ENCODE data around the gene CCDC107. TPM values are rescaled to one million over a fixed set of nuclear protein-coding genes. Genes with fewer than 3 reads are reported as not detected.

CCDC107 gene
- total RNA-seq, 2 experiments from 2014 or later, result 12.1 to 13.7 TPM

GRCh38 chr9:35684921-35685320 is 26.8 kb downstream of the CCDC107 start:
- Mint-ChIP-seq H3K27ac (no peak overlapping the region), H3K9me3 (no peaks in the 10 kb centered on the region), H3K4me1 (ENCODE audit: low read depth) (peaks cover 18% of the 10 kb centered on the region), H3K36me3 (ENCODE audit: low read depth) (no peaks in the 10 kb centered on the region), H3K27me3 (no peaks in the 10 kb centered on the region), H3K4me3 (no peak overlapping the region)
- DNase-seq (no peak), ATAC-seq (no peak)
- no peak for TF ChIP-seq CTCF (IDR thresholded peaks at IDR 0.05)
- POLR2A ChIA-PET, result interaction anchor here (1.6 to 2.3 kb wide), 3 partner anchors 9 to 15 kb away, joined by 5 to 8 read pairs (median 5); no protein-coding TSS in a partner anchor
- CTCF ChIA-PET, result interaction anchor here (10.8 kb wide), 1 partner anchor 12 kb away, joined by 106 read pairs; no protein-coding TSS in a partner anchor
- intact Hi-C loops (cut with micrococcal nuclease), result no loop called here

- ChIA-PET POLR2A (no interaction called here), CTCF (interaction anchor here (10.8 kb wide), 1 partner anchor 11 kb away, joined by 106 read pairs; no protein-coding TSS in a partner anchor)
- Mint-ChIP-seq H3K4me3 (no peak overlapping the region), H3K27ac (no peak overlapping the region), H3K9me3 (no peaks in the 10 kb centered on the region), H3K36me3 (ENCODE audit: low read depth) (no peaks in the 10 kb centered on the region), H3K4me1 (ENCODE audit: low read depth) (peaks cover 18% of the 10 kb centered on the region), H3K27me3 (no peaks in the 10 kb centered on the region)
- DNase-seq (no peak), ATAC-seq (no peak)
- no peak for TF ChIP-seq CTCF (IDR thresholded peaks at IDR 0.05)
- intact Hi-C loops (cut with micrococcal nuclease), result no loop called here
These were observed 27.4 kb downstream of the CCDC107 start for GRCh38 chr9:35685506-35685905.

GRCh38 chr9:35686222-35687203 is 28.4 kb downstream of the CCDC107 start:
- Mint-ChIP-seq H3K27me3 (no peaks in the 10 kb centered on the region), H3K4me1 (ENCODE audit: low read depth) (peaks cover 18% of the 10 kb centered on the region), H3K4me3 (no peak overlapping the region), H3K9me3 (no peaks in the 10 kb centered on the region), H3K36me3 (ENCODE audit: low read depth) (no peaks in the 10 kb centered on the region), H3K27ac (no peak overlapping the region)
- ChIA-PET CTCF (interaction anchor here (10.8 to 12.7 kb wide), 2 partner anchors 10 to 20 kb away, joined by 106 to 313 read pairs; partner anchors contain the start of genes ARHGEF39, CA9, CCDC107 and RMRP), POLR2A (interaction anchor here (0.9 to 2.0 kb wide), 3 partner anchors 22 to 28 kb away, joined by 3 to 8 read pairs (median 3); partner anchors contain the start of genes ARHGEF39, CCDC107 and RMRP)
- intact Hi-C loops (cut with micrococcal nuclease), result no loop called here
- DNase-seq (no peak), ATAC-seq (no peak)
- TF ChIP-seq CTCF (IDR thresholded peaks at IDR 0.05), result no peak

GRCh38 chr9:35687306-35687705 is 29.2 kb downstream of the CCDC107 start:
- no peak for TF ChIP-seq CTCF (IDR thresholded peaks at IDR 0.05)
- ATAC-seq, result no peak
- H3K36me3 Mint-ChIP-seq (ENCODE audit: low read depth), result no peaks in the 10 kb centered on the region
- H3K27me3 Mint-ChIP-seq, result no peaks in the 10 kb centered on the region
- DNase-seq, result no peak
- peaks cover 18% of the 10 kb centered on the region for H3K4me1 Mint-ChIP-seq (ENCODE audit: low read depth)
- intact Hi-C loops (cut with micrococcal nuclease), result no loop called here
- ChIA-PET CTCF (interaction anchor here (0.7 to 12.7 kb wide), 4 partner anchors 10 to 69 kb away, joined by 3 to 313 read pairs (median 138); partner anchors contain the start of genes ARHGEF39, CA9, CCDC107 and CREB3), POLR2A (interaction anchor here (1.3 to 2.4 kb wide), 3 partner anchors 23 to 29 kb away, joined by 3 to 12 read pairs (median 8); partner anchors contain the start of genes ARHGEF39, CCDC107 and RMRP)
- no peaks in the 10 kb centered on the region for H3K9me3 Mint-ChIP-seq
- no peak overlapping the region for H3K27ac Mint-ChIP-seq
- no peak overlapping the region for H3K4me3 Mint-ChIP-seq

Measured in activated CD8-positive, alpha-beta T cell treated with anti-CD3 and anti-CD28 coated beads for 36 hours (primary cell).